HG03175 (cell line): Measurements from ENCODE around the gene B3GNT4.
"Not testable (repeated sequence)": the region's sequence is repeated elsewhere in the genome, so short reads cannot be mapped to it uniquely, and the experiment has no call there.

ENCODE experiments used
- ATAC-seq: cut with Tn5 transposase; IDR thresholded peaks from one replicate; pipeline ENCODE4 v1.9.1; 2021; ENCODE audit warnings: mild to moderate bottlenecking, moderate library complexity; ENCODE audit not compliant: unreplicated experiment

B3GNT4 gene

DNA sequence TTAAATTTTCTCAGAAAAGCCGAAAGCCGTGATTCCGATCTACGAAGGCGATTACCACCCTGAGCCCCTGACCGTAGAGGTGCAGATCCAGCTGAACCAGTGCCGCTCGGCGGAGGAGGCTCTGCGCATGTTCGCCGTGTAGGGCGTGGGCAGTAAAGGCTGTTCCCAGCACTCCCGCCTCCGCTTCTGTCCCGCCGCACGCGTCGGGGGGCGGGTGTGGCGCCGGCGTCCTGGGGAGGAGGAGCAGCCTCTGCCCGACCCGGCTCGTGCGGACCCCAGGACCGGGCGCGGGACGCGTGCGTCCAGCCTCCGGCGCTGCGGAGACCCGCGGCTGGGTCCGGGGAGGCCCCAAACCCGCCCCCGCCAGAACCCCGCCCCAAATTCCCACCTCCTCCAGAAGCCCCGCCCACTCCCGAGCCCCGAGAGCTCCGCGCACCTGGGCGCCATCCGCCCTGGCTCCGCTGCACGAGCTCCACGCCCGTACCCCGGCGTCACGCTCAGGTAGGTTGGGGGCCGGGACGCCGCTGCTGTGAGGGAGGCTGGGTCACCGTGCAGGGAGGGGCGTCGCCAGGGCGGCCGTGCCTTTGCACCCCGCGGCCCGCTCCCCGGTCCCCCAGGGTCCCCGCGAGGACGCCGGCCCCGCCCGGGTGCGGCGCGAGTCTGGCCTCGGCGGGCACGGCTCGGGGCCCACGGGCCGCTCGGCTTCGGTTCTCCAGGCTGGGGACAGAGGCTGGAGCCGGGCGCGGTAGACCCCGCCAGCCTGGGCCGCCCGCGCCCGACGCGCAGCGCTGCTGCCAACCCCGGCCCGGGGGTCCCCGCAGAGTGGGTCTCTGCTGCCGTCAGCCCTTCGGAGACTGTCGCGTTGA lies at the start of gene B3GNT4:
B3GNT4 (plus strand) TSS at position 409 of the 866 bp plus-strand sequence. CDS start 910 bp downstream, outside the sequence.
- ATAC-seq = no peak

DNA sequence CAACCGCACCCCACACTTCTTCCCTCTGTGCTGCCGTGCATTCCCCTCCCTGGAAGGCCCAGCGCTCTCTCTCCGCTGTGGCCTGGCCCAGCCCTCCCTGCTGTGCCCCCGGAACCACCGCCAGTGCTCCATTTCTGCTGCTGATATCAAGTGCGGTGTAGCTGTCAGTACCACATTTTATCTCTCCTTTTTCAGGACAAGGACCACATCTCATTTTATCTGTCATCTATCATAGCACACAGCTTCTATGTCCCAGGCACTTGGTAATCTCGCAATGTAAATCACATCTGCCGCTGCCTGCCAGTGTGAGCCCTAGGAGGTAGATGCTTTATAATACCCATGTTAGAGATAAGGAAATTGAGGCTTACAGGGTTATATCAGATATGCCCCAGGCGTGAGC lies 47.8 kb upstream of the B3GNT4 start:
- no peak for ATAC-seq

DNA sequence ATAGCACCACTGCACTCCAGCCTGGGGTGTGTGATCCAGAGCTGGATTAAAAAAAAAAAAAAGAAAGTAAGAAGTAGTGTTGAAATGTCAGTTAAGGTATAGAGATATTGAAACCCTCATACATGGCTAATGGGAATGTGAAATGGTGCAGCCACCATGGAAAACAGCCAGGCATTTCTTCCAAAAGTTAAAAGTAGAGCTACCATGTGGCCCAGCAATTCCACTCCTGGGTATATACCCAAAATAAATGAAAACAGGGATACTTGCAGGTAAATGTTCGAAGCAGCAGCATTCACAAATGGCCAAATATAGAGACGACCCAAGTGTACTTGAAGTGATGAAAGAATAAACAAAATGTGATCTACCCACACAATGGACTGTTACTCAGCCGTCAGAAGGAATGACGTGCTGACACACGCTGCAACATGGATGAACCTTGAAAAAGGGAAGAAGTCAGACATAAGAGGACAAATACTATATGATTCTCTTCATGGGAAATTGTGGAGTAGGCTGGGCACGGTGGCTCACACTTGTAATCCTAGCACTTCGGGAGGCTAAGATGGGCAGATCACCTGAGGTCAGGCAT lies 44.7 kb upstream of the B3GNT4 start:
- no peak for ATAC-seq

DNA sequence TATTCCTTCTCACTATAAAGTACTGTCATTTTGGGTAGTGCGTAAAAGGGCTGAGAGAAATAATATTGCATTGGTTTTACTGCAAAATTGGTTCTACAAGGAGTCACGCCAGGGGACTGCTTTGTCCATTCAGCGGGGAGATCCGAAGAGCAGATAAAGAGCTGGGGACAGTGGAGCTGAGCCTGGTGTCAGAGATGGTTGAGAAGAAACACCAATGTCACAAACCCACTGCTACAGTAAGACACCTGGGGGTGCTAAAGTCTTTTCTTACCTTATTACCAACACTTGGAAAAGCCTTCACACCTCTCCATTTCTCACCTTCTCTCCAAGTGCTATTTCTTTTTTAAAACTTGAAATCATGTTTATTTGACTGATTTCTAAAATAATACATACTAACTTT lies 43.6 kb upstream of the B3GNT4 start:
- ATAC-seq = no peak

DNA sequence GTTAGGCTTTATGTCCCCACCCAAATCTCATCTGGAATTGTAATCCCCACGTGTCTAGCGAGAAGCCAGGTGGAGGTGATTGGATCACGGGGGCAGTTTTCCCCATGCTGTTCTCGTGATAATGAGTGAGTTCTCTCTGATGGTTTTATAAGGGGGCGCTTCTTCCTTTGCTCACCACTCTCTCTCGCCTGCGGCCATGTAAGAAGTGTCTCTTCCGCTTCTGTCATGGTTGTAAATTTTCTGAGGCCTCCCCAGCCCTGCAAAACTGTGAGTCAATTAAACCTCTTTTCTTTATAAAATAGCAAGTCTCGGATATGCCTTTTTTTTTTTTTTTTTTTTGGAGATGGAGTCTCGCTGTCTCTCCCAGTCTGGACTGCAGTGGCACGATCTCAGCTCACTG lies 42.7 kb upstream of the B3GNT4 start:
- ATAC-seq = no peak

DNA sequence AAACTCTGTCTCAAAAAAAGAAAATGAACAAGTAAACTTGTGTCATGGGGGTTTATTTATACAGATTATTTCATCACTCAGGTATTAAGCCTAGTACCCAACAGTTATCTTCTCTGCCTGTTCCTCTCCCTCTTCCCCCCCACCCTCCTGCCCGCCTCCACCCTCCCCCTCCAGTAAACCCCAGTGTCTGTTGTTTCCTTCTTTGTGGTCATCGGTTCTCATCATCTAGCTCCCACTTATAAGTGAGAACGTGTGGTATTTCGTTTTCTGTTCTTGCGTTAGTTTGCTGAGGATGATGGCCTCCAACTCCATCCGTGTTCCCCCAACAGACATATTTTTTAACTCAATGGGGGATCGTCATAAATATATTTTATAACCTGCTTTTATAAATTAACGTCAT lies 41.8 kb upstream of the B3GNT4 start:
- ATAC-seq = no peak

DNA sequence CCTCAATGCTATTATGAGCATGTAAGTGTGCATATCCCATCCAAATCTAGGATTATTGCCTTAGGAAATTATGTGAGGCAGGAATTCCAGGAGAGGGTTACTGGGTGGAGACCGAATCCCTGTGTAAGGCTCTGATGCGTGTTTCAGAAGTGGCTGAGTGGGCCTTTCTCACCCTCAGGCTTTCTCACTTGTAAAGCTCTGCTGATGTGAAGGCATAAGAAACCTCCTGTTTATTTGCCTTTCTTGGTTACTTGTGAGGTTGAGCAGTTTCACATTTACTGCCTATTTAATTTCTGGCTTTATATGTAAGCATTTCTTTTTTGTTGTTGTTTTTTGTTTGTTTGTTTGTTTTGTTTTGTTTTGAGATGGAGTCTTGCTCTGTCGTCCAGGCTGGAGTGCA lies 40.5 kb upstream of the B3GNT4 start:
- ATAC-seq = no peak

DNA sequence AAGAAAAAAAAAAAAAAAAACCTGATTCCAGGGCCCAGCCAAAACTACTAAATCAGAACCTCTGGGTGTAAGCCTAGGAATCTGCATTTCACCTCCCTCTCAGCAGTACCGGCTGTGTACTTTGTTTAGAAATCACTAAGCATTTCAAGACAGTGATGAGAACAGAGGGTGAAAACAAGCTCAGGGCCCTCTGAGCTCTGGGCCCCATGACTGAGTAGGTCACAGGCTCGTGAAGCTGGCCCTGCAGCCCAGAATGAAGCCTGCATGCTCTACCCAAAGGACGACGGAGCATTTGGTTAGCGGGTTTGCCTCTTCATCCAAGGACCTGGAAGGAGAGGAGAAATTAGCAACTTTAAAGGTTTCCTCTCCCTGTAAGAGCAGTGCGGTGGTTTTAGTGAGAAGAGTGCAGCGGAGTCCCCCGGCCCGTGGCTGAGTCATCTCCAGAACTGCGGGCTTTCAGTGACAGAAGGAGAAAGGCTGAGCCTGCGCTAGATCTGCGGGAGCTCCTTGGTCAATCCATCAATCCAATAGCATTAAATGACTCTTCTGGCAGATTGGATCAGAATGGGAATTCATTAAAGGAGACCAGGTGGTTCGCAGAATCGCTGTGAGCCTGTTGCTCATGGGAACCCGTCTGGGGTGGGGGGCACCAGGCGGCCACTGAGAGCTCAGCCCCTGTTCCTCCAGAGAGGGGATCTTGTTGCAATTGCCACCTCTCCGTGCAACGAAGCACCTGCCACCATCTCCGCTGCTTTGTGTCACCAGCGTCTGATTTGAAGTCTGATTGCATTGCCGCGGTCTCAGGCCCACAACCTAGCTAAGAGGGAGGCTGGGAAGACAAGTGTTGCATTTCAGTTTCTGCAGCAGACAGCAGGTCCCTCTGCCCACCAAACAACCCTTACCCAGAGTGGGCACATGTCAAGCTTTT lies 36.8 kb upstream of the B3GNT4 start:
- ATAC-seq = no peak

DNA sequence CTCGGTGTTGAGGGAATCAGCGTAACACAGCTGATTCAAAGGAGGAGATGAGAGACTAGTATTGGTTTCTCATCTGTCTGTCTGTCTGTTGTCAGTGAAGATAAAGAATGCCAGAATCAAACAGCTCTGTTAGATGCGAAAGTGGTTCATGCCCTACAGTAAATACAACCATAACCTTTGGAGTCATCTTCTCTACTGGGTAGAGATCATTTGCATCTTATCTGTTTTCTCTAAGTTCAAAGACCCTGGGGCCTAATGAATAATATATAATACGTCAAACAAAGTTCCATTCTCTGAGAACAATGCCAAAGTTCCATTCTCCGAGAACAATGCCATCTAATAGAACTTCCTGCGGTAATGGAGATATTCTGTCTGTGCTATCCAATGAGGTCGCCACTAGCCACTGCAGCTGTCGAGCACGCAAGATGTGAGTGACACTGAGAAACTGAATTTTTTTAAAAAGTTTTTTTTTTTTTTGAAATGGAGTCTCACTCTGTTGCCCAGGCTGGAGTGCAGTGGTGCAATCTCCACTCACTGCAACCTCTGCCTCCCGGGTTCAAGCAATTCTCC lies 36.1 kb upstream of the B3GNT4 start:
- no peak for ATAC-seq

DNA sequence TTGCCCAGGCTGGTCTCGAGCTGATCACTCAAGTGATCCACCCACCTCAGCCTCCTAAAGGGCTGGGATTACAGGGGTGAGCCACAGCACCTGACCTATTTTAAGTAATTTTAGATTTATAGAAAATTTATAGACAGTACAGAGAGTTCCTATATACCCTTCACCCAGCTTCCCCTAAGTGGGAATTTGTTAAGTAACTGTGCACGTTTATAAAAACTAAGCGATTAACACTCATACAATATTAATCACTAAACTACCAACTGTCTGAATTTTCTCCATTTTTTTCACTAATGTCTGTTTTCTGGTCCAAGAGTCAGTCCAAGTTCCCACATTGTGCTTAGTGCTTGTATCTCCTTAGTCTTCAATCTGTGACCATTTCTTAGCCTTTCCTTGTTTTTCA lies 35.0 kb upstream of the B3GNT4 start:
- no peak for ATAC-seq

DNA sequence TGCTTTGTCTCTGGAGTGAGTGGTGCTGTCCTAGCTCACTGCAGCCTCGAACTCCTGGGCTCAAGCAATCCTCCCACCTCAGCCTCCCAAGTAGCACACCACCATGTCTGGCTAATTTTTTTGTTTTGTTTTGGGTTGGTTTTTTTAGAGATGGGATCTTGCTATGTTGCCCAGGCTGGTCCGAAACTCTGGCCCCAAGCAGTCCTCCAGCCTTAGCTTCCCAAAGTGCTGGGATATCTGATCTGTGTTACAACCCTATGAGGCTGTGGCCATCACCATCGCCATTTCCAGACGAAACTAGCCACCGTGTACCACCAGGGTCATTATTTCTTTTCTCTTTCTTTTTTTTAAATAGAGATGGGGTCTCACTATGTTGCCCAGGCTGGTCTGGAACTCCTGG lies 32.1 kb upstream of the B3GNT4 start:
- ATAC-seq = no peak

DNA sequence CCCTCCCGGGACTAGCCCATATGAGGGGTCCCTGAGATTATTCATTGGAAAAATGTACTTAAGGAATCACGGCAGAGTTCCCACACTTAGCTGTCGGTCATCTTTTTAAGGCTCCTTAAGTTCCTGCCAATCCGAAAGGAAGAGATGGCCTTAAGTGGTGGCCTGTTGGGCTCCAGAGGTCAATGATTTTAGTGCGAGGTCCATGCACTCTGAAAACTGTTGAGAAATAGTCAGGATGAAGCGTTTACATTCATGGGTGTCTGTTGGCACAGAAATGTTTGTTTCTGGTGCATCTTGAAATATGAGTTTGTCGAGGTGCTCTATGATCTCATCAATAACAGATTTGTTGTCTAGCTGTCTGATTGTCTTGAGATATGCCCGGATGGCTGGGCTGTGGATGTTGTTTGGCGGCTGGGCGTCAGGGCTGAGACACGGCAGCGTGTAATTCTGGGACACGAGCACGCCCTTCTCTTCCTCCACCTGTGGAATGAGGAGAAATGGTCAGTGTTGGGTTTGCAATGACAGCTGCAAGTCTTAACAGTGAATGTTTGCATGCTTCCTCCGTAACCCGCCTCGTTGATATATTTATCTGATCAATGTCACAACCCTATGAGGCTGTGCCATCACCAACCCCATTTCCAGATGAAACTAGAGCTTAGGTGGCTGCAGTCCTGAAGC lies 31.1 kb upstream of the B3GNT4 start:
- ATAC-seq = no peak

DNA sequence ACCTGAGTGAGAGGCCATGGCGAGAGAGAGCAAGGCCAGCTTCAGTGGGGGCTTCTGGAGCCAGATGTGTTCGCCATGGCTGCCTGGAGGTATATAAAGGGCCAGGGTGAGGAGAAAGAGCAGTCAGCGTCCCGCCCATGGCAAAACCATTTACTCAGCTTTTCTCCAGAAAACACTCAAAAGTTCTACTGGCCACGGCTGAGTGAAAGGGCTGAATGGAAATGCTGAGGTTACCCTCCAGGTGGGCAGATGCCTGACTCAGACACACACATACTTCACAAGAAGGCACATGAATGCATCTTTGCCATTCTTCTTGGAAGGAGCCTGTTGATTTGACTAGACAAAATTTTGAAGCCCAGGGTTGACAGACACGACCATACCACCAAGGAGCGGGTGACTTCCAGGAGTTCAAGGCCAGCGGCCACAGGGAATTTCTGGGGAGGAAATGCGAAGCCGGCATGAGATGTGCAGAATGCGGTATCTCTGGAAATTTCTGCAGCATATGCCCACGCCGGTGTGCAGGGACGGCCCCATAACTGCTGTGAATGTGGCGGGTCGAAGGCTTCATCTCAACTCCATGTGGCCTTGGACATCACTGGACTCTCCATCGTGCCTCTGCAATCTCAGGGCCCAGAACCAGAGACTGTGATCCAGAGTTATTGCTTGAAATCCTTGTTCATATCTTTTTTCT lies 29.2 kb upstream of the B3GNT4 start, which contains the start of gene IL31:
IL31 (minus strand) TSS at position 67 of the 691 bp plus-strand sequence; CDS start at position 18, 49 bp downstream.
- ATAC-seq = no peak

DNA sequence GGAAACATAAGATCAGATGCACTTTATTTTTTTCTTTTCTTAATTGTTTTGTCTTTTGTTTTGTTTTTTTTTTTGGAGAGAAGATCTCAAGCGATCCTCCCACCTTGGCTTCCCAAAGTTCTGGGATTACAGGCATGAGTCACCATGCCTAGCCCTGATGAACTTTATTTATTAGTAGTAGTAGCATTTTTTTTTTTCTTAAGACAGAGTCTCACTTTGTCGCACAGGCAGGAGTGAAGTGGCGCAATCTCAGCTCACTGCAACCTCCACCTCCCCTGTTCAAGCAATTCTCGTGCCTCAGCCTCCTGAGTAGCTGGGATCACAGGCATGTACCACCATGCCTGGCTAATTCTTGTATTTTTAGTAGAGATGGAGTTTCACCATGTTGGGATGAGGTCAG lies 27.0 kb upstream of the B3GNT4 start:
- not testable (repeated sequence) for ATAC-seq

DNA sequence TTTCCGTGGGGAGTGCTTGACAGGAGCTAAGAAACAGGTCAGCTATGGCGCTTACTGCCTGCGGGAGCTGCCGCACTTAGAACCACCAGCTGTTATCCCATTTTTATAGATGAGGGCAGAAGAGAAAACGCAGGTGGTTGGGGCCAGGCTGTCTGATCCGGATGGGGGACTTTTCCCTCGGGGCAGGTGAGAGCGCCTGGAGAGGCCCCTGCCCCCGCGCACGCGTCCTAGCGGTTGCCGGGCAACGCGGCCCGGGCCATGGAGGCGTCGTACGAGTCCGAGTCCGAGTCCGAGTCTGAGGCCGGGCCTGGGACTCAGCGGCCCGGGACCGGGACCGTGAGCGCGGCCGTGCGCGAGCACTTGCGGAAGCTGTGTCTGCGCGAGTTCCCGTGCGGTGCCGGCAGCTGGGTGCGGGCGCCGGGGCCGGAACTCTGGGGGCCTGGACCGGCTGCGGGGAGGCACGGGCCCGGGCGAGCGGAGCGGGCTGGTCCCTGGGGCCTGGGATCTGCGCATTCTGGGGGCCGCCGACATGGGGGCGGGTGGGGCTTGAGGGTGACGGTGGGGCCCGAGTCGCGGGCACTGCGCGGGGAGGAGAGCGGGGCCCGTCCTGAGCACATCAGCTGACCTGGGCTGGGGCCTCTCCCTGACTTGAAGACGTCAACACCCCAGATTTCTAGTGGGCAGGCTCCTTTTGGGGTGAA lies 20.5 kb upstream of the B3GNT4 start, which contains the start of gene LRRC43:
LRRC43 (plus strand) TSS at position 237 of the 701 bp plus-strand sequence; CDS start at position 259, 22 bp downstream.
- no peak for ATAC-seq

DNA sequence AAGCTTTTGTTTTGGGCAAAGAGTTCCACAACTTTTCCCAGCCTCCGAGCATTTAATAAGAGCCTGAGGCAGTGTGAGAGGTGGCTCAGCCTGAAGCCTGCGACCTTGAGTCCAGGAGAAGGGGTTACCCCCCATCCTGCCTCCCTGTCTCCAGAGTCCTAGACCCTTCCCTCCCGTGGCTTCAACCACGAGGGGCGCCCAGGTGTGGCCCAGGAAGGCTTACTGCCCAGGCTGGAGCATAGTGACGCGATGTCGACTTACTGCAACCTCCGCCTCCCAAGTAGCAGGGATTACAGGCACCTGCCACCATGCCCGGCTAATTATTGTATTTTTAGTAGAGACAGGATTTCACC lies 19.9 kb upstream of the B3GNT4 start:
- ATAC-seq = no peak

DNA sequence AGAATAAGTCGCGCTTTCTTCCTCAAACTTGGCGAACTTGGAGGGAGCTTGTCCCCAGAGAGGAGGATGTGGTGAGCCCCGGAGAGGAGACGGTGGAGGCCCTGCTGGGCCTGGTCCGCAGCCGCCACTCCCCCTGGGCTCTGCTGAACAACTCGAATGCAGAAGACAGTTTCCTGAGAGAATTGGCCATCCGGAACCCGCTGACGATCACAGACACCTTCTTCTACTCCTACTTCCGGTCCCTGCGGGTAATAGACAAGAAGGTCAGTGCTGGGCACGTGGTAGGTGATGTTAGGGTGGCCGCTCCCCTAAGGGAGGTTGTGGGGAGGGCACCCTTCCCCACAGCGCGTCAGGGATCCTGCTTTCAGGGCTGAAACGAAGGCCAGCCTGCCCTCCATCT lies 19.0 kb upstream of the B3GNT4 start:
- ATAC-seq = no peak

DNA sequence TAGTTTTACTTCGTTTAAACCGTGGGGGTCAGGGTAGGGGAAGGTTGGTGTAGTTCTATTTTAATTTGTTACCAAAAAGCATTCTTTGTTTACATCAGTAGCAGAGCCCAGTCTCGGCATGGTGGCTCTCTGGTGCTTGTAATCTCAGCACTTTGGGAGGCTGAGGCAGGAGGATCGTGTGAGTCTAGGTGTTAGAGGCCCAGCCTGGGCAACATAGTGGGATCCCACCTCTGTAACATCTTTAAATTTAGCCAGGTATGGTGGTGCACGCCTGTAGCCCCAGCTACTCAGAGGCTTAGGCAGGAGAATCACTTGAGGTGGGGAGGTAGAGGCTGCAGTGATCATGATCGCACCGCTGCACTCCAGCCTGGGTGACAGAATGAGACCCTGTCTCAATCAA lies 18.4 kb upstream of the B3GNT4 start:
- no peak for ATAC-seq

DNA sequence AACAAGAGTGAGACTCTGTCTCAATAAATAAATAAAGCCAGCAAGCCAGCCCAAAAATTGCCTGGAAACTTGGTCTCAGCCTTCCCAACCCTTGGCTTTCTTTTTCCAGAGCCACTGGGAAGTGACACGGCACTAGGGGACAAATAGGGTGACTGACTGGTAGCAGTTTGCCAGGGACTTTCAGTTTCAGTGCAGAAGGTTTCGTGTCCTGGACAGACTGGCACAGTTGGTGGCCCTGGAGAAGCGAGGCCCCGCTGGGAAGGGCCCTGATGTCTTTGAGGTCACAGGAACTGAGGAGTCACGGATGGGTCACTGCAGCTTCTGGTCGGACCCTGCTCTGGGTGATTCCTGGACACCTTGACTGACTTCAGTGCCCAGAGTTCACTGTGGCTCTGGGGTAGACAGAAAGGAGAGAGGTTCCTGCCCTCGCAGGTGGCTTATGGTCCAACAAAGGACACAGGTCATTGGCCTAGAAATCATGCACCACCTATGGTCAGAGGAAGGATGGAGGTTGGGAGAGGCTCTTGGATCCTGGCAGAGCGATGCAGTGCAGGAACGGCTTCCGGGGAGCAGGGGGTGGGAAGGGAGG lies 17.9 kb upstream of the B3GNT4 start:
- ATAC-seq = no peak
